T-helper 2 cell treated with Interferon-gamma antibody and Interleukin-4, amounts not matched to agents 100 ng/mL and 5 ng/mL, for 36 hours (primary cell): ENCODE data around the gene CSTB. TPM values are rescaled to one million over a fixed set of nuclear protein-coding genes. Genes with fewer than 3 reads are reported as not detected.
"Not testable (repeated sequence)": the region's sequence is repeated elsewhere in the genome, so short reads cannot be mapped to it uniquely, and the experiment has no call there.

Experiments used
- intact Hi-C: fragments of 100-400 bp; cut with micrococcal nuclease; formaldehyde crosslinking; loops from one replicate; pipeline ENCODE4 v1.15.1; 2023
- total RNA-seq: library from RNA; stranded (reverse); gene quantifications from 2 replicates; pipeline ENCODE4 v1.2.3, GENCODE V29; 2022

CSTB gene
- 63.8 and 68.7 TPM in 2 replicates for total RNA-seq

DNA sequence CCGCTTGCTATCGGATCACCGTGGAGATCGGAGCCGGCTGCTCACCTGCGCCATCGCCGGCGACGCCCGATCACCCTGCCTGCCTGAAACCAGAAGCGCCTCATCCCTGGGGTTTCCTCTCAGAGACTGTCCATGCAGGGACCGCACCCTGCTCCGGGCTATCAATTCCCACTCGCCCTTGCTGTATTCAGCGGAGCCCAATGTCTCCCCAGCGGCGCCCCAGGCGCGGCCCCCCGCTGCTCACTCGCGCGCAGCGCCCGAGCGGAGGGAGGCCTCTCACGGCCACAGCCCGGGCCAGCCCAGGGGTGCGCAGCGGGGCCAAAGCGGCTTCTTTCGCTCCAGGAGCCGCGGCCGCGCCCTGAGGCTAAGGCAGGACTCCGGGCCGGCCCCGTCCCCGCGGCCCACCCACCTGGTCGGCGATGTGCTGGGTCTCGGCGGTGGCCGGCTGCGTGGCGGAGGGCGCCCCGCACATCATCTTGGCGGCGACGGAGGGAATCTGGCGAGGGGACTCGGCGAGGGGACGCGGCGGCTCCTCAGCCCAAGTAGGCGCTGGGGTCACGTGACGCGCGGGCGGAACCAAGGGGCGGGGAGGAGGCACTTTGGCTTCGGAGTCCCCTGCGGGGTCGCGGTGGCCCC, at the start of gene CSTB:
Gene CSTB, minus strand, starts transcription at position 514 of the 636 bp plus-strand sequence. Its CDS starts 39 bp downstream, at position 475.
- intact Hi-C loops, result loop anchor here (1.0 to 5.0 kb wide), 2 partner anchors 13 to 49 kb away; partner anchors contain the start of gene RRP1

DNA sequence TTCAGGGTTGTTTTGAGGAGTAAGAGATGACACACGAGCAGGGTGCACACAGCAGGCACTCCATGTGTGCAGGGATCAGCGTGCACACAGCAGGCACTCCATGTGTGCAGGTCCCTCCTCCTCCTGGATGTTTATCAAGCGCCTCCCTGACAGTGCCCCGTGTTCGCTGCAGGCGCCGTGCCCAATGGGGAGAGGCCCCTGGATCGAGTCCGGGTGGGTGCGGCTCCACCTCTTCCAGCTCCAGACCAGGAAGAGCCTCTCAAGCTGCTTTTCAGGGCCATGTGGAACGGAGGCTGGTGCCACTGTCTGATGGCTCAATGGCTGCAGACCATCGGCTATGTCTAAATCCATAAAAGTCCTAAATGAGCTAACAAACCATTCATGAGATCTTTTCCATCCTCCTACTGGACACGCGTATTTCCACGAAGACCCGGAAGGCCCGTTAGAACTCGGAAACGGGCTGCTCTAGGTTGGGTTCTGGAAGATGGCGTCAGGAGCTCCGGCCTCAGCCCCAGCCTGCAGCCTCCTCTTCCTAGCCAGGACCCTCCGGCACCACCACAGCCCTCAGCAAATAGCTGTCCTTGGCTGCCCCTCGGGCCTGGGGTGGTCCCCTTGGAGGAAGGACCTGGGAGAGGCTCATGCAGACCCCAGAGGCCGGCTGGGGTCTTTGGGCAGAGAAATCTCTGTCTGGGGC, 49.3 kb upstream of the CSTB start:
- intact Hi-C loops, result no loop called here

DNA sequence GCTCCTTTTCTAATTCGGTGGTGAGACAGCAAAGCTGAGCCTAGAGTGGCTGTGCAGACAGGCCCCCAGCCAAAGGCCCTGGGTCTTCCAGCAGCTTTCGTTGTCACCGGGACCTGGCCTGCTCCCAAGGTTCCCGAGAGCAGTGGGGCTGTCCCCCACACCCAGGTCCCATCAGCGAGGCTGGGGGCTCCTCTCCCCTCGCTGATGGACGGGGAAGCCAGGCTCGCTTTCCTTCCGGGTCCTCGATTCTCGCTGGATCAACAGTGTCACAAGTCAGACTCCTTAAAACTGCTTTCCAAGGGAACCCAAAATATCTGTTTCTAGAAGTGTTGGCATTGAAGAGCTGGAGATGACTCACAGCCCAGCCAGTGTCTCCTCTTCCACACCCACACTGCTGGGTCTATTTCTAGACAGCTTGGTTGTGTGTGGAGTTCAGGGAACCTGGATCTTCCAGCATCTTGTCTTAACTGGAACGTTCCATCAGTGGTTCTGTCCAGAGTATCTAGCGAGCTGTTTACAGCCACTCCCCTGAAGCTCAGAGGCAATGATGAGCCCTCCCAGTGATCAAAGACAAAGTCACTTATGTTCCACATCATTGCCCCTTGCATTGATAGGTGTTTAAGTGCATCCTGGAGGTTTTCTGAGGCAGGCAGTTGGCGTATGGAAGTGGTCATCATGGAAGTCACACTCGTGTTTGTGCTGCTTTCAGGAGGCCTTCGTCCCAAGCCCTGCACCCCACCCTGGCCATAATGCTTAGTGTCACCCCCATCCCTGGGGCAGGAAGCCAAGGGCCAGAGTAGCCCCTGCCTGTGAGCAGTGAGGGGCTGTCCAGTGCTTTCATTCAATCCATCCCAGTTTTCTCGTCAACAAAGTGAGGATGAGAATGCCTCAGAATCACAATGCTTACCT, 48.5 kb upstream of the CSTB start:
- intact Hi-C loops, result no loop called here

DNA sequence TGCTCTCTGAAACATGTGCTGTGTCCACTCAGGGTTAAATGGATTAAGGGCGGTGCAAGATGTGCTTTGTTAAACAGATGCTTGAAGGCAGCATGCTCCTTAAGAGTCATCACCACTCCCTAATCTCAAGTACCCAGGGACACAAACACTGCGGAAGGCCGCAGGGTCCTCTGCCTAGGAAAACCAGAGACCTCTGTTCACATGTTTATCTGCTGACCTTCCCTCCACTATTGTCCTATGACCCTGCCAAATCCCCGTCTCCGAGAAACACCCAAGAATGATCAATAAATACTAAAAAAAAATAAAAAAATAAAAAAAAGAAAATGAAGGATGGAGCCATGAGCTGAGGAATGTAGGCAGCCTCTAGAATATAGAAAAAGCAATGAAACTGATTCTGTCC, 46.6 kb upstream of the CSTB start:
- intact Hi-C loops, result not testable (repeated sequence)

- intact Hi-C loops, result not testable (repeated sequence)
Observed at GRCh38 chr21:43822166-43822565, 46.1 kb upstream of the CSTB start.

DNA sequence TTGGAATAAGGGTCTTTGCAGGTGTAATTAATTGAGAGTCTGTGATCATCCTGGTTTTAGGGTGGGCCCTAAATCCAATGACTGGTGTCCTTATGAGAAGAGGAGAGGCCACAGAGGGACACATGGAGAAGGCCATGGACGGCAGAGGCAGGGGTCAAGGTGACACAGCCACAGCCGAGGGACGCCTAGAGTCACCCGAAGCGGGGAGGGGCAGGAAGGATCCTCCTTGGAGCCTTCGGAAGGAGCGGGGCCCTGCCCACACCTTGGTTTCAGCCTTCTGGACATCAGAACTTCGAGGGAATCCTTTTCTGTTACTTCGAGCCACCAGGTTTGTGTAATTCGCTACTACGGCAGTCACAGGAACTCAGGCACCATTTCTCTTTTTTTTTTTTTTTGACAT, 44.4 kb upstream of the CSTB start:
- intact Hi-C loops, result no loop called here

DNA sequence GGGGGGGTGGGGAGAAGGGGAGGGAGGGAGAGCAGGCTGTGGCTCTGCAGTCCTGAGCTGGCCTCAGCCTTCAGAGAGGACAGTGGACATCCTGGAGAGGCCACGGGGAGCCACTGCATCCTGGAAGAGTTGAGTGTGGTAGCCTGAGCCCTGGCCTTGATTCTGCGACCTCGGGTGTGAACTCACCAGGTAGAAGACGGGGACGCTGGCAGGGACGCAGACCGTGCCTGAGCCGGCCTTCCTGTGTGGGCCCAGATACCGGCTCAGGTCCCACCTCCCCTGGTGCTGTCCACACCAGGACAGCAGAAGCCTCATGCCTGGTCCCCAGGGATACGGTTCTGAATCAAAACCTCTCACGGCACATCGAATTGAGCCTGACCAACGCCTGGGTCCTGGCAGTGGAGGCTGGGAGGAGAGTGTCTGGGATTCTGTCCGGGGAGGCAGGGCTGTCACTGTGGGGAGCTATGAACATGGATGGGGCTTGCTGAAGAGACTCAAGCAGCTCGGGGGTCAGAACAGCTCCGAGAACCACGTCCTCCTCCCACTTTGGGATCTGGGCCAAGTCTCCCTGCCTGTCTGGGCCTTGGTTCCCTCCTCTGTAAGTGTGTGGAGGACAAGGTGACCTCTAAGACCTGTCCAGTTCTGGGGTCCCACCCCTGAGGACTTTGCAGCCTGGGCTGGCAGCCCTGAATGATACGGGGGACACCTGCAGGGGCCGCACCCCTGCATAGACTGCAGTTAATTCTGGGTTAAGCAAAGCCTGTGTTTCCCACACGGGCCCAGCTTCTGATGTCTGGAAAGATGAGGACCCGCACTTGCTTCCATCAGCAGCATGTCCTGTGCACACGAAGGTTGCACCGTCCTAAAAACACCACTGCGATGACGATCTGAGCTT, 43.6 kb upstream of the CSTB start:
- intact Hi-C loops, result no loop called here

GRCh38 chr21:43818685-43819084, 42.6 kb upstream of the CSTB start:
- intact Hi-C loops, result no loop called here

DNA sequence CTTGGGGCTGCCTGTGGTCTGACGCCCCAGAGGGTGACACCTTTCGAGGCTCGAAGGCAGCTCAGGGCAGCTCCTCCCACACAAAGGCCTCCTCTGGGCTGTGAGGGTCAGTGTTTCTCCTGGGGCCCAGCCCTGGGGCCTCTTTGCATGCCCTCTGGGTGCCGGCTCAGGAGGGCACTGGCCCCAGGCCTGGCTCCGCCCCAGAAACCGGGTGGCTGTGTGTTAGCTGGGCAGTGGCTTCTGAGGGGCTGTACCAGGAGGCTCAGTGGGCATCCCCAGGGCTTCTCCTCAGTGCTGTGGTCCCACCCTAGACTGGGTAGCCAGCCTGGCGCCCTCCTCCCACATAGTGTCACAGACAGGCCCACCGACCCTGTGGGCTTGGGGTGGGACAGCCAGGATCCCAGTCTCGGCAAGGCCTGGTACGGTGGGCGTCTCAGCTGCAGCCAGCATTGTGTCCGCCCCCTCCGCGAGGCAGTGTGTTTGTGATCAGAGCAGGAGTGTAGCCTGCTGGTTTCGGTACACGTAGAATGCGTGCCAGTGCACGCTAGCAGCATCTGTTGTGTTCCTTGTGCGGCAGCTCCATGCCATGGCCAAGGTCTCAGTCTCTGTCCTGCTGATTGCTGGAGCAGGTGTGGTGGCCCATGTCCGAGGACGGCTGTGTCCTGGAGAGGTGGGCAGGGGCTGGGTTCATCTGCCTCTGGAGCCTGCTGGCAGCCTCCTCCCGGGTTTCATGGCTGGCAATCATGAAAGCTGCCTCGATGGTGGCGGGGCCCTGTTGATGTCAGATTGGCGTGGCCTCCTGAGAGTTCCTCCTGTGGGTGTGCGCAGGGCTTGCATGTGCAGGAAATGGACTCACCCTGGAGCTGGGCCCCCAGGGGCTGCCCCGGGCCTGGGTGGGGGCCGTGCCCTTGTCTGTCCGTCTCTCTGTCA, 41.3 kb upstream of the CSTB start:
- intact Hi-C loops, result no loop called here

GRCh38 chr21:43816611-43817071, 40.5 kb upstream of the CSTB start:
- intact Hi-C loops, result no loop called here

- intact Hi-C loops, result no loop called here
Observed at GRCh38 chr21:43815991-43816390, 39.9 kb upstream of the CSTB start.

DNA sequence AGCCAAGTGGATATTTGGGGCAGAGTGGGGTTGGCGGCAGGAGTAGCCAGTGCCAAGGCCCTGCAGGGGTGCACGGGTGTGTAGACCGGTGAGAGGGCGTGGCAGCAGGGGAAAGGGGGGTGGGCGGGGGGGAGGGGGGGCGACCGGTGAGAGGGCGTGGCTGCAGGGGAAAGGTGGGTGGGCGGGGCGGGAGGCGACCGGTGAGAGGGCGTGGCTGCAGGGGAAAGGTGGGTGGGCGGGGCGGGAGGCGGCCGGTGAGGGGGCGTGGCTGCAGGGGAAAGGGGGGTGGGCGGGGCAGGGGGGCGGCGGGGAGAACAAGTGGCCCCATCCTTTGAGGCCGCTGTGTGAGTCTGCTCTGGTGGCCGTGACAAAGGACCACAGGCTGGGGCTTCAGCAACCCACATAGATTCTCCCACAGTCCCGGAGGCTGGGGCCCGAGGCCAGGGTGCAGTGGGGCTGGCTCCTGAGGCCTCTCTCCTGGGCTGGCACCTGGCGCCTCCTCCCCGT, 39.1 kb upstream of the CSTB start:
- intact Hi-C loops, result no loop called here

DNA sequence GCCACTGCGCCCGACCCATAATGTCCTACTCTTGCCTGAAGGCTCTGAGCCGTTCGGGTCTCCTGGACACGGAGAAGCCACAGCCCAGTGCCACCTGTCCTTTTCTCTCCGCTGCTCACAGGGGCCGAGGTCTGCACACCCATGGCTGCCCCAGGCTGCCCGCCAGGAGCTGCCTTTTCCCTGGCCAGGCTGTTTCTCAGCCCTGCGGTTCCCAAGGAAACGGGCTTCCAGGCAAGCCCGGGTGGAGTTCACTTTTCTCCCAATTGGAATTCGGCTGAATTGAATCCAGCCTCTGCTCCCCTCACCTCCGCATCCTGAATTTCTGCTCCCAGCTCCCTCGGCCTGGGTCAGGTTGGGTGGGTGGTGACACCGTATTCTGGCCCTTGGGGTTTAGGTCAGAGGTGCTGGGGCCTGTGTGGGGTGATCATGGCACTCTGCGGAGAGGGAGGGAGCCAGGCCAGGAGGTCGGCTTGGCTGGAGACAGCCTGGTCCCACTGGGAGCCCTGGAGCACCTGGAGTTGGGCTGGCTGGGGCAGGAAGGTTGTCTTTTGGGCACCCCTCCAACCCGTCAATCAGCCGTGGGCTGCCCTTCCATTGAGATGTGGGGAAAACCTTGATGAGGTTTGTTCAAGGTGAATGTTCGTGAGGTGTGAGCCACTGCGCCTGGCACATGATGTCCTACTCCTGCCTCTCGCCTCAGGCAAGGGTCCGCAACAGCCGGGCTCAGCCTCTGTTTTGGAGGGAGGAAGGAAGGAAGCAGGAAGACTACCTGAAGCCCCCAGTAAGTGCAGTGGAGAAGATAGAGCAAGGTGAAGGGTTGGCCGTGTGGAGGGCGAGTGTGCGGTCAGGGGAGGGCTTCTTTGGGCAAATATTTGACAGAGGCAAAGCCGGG, 38.4 kb upstream of the CSTB start:
- intact Hi-C loops, result loop anchor here (5.0 kb wide), 1 partner anchor 53 kb away; the partner anchor contains the start of gene AGPAT3

- intact Hi-C loops, result loop anchor here (5.0 kb wide), 1 partner anchor 54 kb away; the partner anchor contains the start of gene AGPAT3
Observed at GRCh38 chr21:43813656-43813980, 37.5 kb upstream of the CSTB start.

DNA sequence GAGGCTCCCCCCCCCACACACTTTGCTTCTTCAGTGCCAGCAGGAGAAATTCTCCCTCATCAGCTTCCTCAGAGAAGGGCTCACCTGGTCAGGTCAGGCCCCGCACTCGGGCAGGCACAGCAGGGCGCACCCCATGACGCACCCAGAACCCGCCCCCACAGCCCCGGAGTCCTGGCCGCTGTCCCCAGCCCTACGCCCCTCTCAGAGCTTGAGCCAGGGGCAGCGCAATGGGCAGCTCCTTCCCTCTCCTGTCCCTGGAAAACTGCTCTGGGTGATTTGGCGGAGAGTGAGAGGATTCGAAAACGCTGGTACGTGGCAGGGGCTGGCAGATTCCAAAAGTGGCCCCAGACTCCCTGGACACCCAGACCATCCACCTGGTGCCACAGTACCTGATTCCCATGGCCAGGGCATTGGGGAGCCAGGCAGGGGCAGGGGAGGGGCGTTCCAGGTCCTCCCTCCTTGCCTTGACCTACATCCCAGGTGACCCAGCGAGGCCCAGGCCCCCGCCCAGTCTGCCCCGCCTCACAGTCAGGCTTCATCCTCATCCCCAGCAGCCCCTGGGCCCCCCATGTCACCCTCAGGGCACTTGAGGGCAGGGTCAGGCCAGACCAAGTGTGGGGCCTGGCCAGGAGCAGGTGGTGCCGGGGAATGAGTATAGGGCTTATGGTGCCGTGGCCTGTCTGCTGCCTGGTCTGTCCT, 37.0 kb upstream of the CSTB start:
- intact Hi-C loops, result loop anchor here (5.0 kb wide), 1 partner anchor 54 kb away; the partner anchor contains the start of gene AGPAT3

DNA sequence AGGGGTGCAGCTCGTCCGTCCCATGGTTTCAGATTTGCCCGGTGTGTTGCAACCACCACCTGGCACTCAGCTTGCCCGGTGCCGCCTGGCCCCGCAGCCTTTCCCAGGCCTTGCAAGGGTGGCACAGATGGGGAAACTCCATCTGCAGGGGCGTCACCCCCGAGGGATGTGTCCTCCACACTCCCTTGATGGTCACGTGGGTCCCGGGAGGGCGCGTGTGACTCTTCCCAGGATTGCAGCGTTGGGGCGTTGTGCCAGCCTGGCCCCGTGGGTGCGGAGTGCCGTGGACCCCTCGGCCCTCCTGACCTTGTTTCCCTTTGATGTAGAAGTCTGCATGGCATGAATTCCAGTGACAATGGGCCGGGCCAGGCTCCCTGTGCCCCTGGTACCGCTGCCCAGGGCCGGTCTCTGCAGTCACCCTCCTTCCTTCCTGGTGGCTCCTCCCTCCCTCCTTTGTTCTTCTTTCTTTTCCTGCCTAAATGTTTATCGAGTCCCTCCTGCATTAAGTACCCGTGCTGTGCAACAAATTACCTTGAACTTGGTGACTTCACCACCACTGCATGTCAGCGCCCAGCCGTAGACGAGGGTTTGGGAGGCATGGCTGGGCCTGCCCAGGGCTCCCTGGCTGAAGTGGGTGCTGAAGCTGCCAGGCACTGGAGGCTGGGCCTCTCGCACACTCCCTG, 36.2 kb upstream of the CSTB start:
- intact Hi-C loops, result loop anchor here (5.0 kb wide), 1 partner anchor 55 kb away; the partner anchor contains the start of gene AGPAT3
